GM18505 (cell line): ENCODE measurements around the gene KASH5.

Source experiments
- ATAC-seq: cut with Tn5 transposase; IDR thresholded peaks from one replicate; pipeline ENCODE4 v1.9.1; 2021; ENCODE audit not compliant: unreplicated experiment
- POLR2A ChIP-seq: IDR thresholded peaks from 4 replicates; pipeline ENCODE4 v1.6.1; 2011; ENCODE audit warnings: borderline replicate concordance; ENCODE audit not compliant: insufficient read depth, insufficient read length; ENCODE audit errors: extremely low read depth

Gene KASH5

DNA sequence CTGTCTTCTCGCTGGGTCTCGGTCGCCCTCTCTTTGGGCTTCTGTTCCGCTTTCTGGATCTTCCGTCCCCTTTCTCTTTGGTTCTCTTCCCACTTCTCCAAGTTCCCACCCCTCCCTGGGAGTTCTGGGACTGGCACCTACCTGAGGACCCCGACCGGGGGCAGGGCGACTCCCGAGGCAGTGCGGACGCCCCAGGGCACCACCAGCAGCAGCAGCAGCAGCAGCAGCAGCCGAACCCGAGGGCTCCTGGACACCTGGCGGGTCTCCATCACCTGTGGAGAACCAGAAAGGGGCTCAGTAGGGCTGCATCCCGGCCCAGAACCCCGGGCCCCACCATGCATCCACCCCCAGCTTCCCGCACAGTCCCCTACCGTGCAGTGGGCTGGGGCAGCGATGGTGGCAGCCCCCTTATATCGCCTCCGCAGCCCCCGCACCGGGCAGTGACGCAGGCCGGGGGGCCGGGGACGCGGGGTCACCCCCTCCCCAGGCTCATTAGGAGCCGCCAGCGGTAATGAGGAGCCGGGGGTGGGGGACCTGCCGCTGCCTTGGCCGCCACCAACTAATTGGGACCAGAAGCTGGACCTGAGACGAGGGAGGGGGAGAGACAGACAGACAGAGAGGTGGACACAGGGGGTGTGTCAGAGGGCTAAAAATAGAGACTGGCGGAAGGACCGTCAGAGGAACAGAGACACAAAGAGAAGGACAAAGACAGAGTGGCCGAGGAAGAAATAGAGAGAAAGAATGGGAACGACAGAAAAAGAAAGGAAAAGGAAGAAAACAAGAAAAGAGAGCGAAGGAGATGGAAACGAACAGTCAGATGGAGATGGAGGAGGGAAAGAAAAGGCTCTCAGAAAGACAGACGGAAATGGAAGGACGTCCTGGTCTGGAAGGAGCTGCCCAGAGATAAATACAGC is 35.3 kb downstream of the KASH5 start, which contains the start of gene PTH2:
Gene PTH2 (minus strand): TSS at position 371 of the 914 bp plus-strand sequence. CDS start 102 bp downstream, at position 269.
- no peak for TF ChIP-seq POLR2A

DNA sequence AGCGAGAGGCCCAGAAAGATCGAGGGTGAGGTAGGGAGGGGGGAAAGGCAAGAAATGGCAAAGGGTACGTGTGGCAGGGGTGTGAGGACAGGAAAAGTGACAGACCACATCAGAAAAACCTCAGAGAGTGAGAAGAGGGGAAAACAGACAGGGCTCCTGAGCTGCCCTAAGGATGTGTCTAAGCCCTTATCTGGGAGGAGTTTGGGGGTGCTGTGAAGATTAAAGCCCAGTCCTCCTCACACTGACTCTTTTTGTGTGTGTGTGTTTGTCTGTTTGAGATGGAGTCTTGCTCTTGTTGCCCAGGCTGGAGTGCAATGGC is 35.9 kb downstream of the KASH5 start:
- no peak for ATAC-seq

More for the DNA sequence above, 35.3 kb downstream of the KASH5 start, which contains the start of gene PTH2:
- ATAC-seq: no peak

DNA sequence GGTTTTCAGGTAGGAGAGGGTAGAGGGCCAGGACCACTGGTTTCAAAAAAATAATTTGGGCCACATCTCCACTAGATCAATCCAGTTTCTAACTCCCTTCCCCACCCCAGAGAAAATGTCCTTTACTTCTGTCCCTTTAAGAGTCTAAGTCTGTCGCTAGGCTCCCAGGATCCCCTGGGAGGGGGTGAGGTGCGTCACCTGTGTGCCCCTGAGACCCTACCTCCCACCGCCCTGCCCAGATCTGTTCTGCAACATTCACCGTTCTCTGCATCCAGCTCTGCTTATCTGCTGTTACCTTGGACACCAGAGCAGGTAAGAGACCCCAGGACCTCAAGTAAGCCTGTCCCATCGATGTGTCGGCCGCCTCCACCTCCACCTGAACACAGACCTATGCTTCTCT is 37.1 kb downstream of the KASH5 start, which contains the start of gene GFY:
Gene GFY (plus strand): TSS at position 211 of the 400 bp plus-strand sequence. CDS start 1,043 bp downstream, outside the sequence.
- no peak for TF ChIP-seq POLR2A
- no peak for ATAC-seq

More for the DNA sequence above, 35.9 kb downstream of the KASH5 start:
- TF ChIP-seq POLR2A: no peak

DNA sequence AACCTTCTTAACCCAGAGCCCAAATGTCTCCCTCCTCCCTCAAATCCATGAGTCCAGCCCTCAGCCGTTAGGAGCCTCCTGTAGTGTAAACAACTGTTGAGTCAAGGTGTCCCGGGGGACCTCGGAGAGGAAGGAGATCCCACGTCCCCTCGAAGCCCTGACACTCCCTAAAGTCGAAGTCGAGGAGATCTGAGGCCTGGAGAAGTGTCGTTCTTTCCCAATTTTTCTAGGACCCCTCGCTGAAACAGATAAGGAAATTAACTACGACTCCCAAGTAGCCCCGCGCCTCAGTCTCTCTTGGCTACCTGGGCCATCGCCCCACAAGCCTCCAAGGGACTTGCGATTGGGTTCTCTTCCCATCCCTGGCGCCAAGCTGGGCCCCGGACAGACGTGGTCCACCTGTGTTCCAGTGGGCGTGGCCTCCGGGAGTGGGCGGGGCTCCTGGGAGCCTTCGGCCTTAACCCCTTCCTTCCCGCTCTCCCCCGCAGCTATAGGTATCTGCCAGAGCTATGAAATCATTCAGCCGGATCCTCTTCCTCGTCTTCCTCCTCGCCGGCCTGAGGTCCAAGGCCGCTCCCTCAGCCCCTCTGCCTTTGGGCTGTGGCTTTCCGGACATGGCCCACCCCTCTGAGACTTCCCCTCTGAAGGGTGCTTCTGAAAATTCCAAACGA is 38.0 kb downstream of the KASH5 start:
- TF ChIP-seq POLR2A: no peak
- no peak for ATAC-seq

DNA sequence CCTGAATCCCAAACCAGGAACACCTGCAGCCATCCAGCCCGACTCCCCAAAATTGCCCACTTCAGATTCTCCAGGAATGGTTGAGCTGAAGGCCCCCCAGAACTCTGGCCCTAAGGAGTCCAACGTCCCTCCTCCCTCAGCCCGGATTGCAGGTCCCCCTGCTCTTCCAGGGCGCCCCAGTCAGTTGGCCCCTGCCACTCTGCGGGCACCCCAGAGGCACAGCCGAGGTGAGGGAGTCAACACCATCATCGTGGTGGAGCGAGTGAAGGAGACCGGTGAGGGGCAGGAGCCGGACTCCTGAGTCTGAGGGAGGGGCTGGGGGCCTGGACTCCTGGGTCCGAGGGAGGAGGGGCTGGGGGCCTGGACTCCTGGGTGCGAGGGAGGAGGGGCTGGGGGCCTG is 39.3 kb downstream of the KASH5 start:
- no peak for TF ChIP-seq POLR2A
- no peak for ATAC-seq

DNA sequence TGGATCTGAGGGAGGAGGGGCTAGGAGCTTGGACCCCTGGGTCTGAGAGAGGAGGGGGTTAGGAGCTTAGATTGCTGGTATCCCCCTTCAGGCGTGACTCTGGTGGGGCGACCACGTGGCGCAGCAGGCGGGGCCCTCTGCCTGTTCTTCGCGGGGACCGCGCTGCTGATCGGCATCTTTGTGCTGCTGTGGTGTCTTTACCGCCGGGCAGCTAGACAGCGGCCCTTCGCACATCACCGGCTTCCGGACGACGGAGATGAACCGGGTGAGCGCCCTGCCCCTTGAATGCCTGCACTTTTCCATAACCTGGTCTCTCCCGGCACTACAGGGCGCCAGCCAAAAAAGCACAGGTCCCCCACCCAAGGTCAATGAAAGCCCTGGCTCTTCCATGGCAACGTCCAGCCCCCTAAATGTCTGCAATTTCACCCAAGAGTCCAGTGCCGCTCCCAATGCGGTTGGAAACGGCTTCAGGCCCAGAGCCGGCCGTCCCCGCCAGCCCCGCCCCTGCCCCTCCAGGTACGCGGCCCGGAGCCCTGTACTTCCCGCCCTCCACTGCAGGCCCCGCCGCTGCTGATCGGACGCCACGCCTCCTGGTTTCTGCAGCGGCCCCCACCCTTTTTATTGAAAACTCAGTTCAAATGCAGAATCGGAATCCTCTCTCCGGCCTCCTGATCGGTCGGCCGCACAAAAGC is 40.0 kb downstream of the KASH5 start:
- ATAC-seq: no peak
- no peak for TF ChIP-seq POLR2A

DNA sequence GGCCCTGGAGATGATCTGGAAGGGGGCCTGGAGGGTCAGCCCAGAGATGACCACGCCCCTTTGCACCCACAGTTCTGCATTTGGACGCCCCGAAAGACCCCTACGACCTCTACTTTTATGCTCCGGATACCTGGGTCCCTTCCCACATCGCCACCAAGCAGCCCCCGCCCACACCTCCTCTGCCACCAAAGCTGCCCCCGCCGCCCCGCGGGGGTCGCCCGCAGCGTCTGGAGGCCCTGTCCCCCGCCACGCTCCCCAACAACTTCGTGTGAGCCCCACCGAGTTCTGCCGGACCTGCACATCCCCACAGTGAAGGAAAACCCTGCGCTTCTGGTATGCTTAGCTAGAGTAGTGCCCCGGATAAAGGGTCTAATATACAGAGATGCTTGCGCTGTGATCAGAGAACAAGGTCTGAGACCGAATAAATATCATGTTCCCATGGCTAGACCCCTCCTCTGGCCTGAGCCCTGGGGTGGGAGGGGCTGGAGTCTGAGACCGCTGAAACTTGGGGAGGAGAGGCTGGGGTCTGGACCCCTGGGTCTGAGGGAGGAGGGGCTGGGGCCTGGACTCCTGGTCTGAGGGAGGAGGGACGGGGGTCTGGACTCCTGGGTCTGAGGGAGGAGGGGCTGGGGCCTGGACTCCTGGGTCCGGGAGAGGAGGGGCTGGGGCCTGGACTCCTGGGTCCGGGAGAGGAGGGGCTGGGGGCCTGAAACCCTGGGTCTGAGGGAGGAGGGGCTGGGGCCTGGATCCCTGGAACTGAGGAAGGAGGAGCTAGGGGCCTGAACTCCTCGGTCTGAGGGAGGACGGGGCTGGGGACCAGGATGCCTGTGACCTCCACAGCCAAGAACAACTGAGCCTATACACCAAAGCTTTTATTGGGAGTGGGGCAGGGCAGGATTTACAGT is 40.8 kb downstream of the KASH5 start:
- no peak for TF ChIP-seq POLR2A

DNA sequence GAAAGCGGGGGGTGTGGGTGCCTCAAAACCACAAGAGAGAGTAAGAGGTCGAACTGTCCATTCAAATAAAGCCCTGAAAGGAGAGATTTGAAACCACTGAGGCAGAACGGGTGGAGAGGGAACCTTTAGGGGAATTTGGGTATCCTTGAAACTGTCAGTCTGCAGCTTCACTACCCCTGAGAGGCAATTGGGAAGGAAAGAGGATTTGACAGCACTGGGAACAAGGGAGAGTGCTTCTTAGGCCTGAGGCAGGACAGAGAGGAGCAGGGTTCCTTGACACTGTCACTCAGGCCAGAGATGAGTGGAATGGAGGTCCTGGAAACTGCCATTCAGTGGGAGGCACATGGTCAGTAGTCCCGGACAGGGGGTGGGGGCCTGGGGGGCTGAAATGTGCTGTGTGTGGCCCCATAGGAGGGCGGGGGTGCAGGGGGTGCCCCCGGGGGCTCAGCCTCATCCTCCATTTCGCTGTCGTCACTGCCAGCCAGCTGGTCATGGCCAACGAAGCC is 42.2 kb downstream of the KASH5 start:
- no peak for TF ChIP-seq POLR2A
- no peak for ATAC-seq

More for the DNA sequence above, 40.8 kb downstream of the KASH5 start:
- ATAC-seq: no peak

DNA sequence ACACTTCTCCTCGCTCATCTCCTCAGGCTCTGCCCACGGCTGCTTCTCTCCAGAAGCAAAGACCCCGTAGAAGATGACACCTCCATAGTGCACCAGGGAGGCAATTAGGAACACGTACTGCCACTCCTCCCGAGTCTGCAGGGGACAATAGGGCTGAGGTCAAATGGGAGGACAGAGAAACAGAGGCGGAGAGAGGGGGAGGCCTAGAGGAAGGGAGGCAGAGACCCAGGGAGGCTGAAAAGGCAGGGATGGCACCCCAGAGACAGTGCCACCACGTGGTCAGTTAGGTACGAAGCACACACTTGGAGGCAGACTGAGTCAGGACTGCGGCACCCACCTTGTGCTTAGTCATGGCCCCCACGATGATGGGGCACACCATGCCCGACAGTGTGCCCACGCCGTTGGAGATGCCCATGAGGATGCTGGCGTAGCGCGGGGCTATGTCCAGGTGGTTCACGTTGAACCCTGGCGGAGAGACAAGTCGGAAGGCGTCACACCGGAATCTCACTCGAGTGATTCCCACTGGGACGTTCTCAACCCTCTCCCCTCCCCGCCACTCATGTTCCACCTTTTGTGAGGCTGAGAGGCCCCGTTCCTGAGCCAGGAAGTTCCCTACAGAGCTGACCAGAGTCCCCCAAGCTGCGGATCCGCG is 42.8 kb downstream of the KASH5 start:
- no peak for ATAC-seq
- no peak for TF ChIP-seq POLR2A

DNA sequence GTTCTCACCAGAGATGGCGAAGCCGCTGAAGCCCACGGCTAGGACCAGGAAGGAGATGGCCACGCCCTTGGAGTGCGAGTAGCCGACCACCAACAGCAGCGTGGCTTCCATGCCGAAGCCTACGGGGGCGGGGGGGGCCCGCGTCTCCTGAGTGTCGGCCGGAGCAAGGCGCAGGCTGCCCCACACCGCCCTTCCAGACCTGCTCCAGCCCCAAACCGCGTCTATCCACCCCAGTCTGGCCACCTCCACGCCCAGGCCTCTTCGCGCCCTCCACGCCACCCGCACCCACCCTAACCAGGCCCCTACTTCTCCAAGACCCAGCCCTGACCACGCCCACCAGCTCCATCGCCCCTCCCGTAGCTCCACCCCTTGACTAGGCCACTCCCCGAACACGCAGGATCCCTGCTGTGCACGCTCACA is 43.3 kb downstream of the KASH5 start:
- no peak for ATAC-seq

DNA sequence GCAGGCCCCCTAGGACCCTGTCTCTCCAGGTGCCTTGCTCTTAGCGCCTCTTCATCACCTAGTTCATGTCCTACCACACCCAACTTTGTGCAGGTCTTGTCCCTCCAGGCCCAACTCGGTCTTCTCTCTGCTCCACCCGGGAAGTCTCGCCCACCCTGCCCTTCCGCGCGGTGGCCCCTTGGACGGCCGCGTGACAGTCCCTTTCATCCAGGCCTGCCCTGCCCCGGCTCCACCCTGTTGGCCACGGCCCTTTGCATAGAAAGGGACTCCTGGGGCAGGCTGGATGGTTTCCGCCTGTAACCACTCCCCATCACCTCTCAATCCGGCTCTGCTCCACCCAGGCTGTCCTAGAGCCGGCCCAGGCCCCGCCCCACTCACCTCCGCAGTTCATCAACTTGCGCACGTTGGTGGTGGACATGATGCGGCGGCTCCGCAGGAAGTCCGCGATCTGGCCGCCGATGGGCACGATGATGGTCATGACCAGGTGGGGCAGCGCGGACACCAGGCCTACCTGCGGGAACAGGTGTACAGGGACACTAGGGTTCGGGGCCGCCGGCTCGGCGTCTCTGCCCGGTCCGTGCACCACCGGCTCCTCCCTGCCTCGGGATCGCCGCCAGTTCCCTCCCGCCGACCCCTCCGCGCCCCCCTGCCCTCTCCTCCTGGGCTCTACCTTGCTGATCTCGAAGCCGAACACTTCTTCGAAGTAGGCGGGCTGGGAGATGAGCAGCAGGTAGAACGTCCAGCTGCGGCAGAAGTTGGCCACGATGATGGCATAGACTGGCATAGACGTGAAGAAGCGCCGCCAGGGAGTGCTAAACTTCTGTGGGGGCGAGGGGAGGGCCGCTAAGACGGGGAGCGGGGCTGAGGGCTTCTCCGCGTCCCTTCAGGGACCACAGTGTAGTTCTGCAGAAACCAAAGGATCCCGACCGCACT is 44.4 kb downstream of the KASH5 start:
- TF ChIP-seq POLR2A: no peak
- no peak for ATAC-seq

More for the DNA sequence above, 43.3 kb downstream of the KASH5 start:
- TF ChIP-seq POLR2A: no peak

DNA sequence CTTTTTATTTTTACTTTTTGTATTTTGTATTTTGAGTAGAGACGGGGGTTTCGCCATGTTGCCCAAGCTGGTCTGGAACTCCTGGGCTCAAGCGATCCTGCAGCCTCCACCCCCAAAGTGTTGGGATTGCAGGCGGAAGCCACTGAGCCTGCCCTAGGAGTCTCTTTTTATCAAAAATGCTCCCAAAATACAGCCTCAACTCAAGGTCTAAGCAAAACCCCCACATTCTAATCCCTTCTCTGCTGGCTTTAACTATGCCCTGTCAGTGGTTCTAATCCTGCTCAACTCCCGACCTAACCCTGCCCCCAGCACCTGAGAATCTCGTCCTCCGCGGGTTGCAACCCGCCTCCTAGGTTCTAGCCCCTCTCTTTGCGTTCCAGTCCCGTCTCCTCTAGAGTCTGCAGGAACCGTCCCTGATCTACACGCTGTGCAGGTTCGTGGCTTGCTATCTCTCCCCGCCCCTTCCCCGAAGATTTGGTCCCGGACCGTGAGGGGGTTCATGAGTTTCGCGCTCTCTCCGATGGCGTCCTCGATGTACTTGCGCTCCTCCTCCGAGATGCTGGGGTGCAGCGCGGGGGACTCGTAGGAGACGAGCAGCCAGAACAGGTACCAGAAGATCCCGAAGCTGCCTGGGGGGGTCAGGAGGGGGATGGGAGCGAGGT is 45.3 kb downstream of the KASH5 start:
- TF ChIP-seq POLR2A: no peak

More for the DNA sequence above, 45.3 kb downstream of the KASH5 start:
- ATAC-seq: no peak
